GM12873 (cell line): ENCODE data around the gene SPDYE4.

Experiments used
- CTCF ChIP-seq: IDR thresholded peaks from 2 replicates; pipeline ENCODE4 v1.5.1; 2012; ENCODE audit warnings: low read depth, mild to moderate bottlenecking, moderate library complexity, low read length, control low read depth; ENCODE audit not compliant: insufficient read depth; ENCODE audit errors: missing control alignments

SPDYE4 gene

GRCh38 chr17:8753136-8753975 is 5.0 kb downstream of the SPDYE4 start:
- no peak for TF ChIP-seq CTCF

- no peak for TF ChIP-seq CTCF
Measured at GRCh38 chr17:8749616-8750015, 8.7 kb downstream of the SPDYE4 start.

- TF ChIP-seq CTCF: no peak
Measured at GRCh38 chr17:8747742-8748141, 10.6 kb downstream of the SPDYE4 start.

GRCh38 chr17:8746501-8747236 is 11.7 kb downstream of the SPDYE4 start:
- TF ChIP-seq CTCF: no peak

GRCh38 chr17:8745586-8746500 is 12.5 kb downstream of the SPDYE4 start:
- peak; percentile 77 for TF ChIP-seq CTCF

- no peak for TF ChIP-seq CTCF
Measured at GRCh38 chr17:8744086-8744785, 14.1 kb downstream of the SPDYE4 start.
